ENCODE results near the gene INCENP.
"Not testable (repeated sequence)": the region's sequence is repeated elsewhere in the genome, so short reads cannot be mapped to it uniquely, and the experiment has no call there.

The INCENP gene

DNA sequence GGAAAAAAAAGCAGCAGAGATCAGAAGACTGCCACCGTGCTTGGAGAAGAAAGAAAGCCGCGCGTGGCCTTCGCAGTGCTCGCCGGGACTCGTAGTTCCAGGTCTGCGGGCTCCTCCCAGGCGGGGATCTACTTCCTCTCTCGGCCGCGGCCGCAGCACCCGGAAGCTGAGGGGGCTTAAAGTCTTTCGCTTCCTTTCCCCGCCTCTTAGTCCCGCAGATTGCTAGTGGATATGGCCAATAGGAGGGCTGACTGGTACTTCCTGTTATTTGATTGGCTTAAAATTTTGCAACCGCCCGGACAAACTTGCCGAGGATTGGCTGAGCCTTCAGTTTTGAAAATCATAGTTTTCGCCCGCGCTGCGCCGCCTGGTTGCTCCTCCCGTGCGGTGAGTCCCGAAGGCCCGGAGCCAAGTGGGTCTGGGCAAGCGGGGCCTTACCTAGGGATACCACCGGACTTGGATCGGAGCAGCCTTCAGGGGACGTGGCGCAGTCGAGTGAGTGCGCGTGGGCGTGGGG is at the start of gene INCENP:
Gene INCENP (plus strand): TSS at position 343 of the 517 bp plus-strand sequence. CDS start 4,151 bp downstream, outside the sequence.
- Histone ChIP-seq H3K36me3 (ENCODE audit: insufficient read depth, low read length) (no peaks in the 10 kb centered on the region), H3K79me2 (ENCODE audit: control insufficient read depth, insufficient read depth, low read length, unreplicated experiment) (peaks cover 49% of the 10 kb centered on the region), H2AFZ (ENCODE audit: low read length, unreplicated experiment) (peak within 1 kb of the TSS; percentile 95), H3K4me3 (ENCODE audit: low read depth, low read length) (peak within 1 kb of the TSS; percentile 85), H3K4me1 (ENCODE audit: control insufficient read depth, insufficient read depth, low read length, unreplicated experiment) (peaks cover 18% of the 10 kb centered on the region), H3K27ac (ENCODE audit: low read depth, low read length) (peak within 1 kb of the TSS; percentile 45), H3K27me3 (ENCODE audit: insufficient read depth, low read length) (no peaks in the 10 kb centered on the region)

DNA sequence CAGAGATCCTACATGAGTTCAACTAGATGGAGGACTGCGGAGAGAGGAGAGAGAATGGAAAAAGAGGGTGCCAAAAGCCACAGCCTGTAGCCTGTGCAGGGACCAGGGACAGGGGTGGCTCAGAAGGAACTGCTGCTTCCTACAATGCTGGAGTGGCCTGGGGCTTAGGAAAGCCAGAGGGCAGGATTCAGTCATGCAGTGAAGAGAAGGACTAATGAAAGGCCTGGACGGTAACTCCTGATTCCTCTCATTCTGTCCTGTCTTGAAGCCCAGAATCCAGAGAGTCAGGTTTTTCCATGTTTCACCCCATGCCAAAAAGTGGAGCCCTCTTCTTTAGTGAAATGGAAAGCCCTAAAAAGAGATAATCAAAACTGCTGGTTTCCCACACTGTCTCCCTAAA is 48.4 kb upstream of the INCENP start:
- H3K4me3 ChIP-seq (ENCODE audit: low read depth, low read length), result no peak overlapping the region
- no peak overlapping the region for H2AFZ ChIP-seq (ENCODE audit: low read length, unreplicated experiment)
- H3K27me3 ChIP-seq (ENCODE audit: insufficient read depth, low read length), result no peaks in the 10 kb centered on the region
- no peak overlapping the region for H3K27ac ChIP-seq (ENCODE audit: low read depth, low read length)
- H3K4me1 ChIP-seq (ENCODE audit: control insufficient read depth, insufficient read depth, low read length, unreplicated experiment), result no peaks in the 10 kb centered on the region
- H3K36me3 ChIP-seq (ENCODE audit: insufficient read depth, low read length), result no peaks in the 10 kb centered on the region
- no peaks in the 10 kb centered on the region for H3K79me2 ChIP-seq (ENCODE audit: control insufficient read depth, insufficient read depth, low read length, unreplicated experiment)

DNA sequence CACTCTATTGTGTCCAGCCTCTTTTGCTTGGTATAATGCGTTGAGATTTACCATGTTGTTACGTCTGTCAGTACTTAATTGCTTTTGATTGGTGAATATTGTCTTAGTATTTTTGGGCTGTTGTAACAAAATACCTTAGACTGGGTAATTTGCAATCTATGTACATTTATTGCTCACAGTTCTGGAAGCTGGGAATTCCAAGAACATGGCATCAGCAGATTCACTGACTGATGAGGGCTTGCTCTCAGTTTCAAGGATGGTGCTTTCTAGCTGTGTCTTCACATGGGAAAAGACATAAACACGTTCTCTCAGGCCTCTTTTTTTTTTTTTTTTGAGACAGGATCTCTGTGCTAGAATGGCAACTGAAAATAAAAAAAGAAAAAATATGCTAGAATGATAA is 46.7 kb upstream of the INCENP start:
- peaks cover 7% of the 10 kb centered on the region for H3K4me1 ChIP-seq (ENCODE audit: control insufficient read depth, insufficient read depth, low read length, unreplicated experiment)
- no peak overlapping the region for H3K27ac ChIP-seq (ENCODE audit: low read depth, low read length)
- H3K27me3 ChIP-seq (ENCODE audit: insufficient read depth, low read length), result no peaks in the 10 kb centered on the region
- H3K36me3 ChIP-seq (ENCODE audit: insufficient read depth, low read length), result no peaks in the 10 kb centered on the region
- no peaks in the 10 kb centered on the region for H3K79me2 ChIP-seq (ENCODE audit: control insufficient read depth, insufficient read depth, low read length, unreplicated experiment)
- H2AFZ ChIP-seq (ENCODE audit: low read length, unreplicated experiment), result no peak overlapping the region
- no peak overlapping the region for H3K4me3 ChIP-seq (ENCODE audit: low read depth, low read length)

DNA sequence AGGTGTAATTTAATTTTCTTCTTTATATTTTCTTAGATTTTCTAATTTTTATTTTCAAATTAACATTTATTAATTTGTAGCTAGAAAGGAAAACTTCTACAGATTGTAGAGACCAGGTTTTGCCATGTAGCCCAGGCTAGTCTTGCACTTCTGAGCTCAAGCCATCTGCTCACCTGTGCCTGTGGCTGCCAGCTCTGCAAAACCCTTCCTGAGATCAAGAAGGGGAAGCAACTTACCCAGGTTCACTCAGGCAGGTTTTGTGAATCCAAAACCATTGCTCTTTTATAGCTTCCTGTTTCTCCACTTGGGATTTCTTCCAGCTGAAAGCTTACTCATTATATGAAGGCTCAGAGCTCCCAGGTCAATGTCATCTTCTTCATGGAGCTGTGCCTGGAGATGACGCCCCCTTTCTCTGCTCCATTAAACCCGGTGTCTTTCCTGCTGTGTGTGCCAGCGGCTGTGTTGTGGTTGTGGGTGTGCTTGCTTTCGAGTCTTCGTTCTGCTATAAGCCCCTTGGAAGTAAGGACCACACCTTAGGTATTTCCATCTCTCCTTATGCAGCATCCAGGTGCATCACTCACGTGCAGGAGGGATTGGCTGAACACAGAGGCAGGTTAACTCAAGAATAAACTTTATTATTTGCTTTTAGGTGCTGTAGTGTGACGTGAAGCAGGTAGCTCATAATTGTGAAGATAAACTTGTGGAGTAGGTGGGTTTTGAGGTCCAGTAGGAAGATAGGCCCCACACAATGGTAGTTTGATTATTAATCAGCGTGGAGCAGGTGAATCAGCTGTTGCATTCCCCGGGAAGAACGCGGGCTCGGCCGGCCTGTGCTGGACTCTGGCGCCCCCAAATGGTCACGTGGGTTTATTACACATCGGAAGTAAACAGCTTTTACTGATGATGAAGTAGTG is 42.2 kb upstream of the INCENP start:
- no peaks in the 10 kb centered on the region for H3K27me3 ChIP-seq (ENCODE audit: insufficient read depth, low read length)
- H3K4me1 ChIP-seq (ENCODE audit: control insufficient read depth, insufficient read depth, low read length, unreplicated experiment), result peaks cover 7% of the 10 kb centered on the region
- no peaks in the 10 kb centered on the region for H3K36me3 ChIP-seq (ENCODE audit: insufficient read depth, low read length)
- H3K27ac ChIP-seq (ENCODE audit: low read depth, low read length), result no peak overlapping the region
- H2AFZ ChIP-seq (ENCODE audit: low read length, unreplicated experiment), result peak overlapping the region; percentile 51
- H3K79me2 ChIP-seq (ENCODE audit: control insufficient read depth, insufficient read depth, low read length, unreplicated experiment), result no peaks in the 10 kb centered on the region
- peak overlapping the region; percentile 43 for H3K4me3 ChIP-seq (ENCODE audit: low read depth, low read length)

DNA sequence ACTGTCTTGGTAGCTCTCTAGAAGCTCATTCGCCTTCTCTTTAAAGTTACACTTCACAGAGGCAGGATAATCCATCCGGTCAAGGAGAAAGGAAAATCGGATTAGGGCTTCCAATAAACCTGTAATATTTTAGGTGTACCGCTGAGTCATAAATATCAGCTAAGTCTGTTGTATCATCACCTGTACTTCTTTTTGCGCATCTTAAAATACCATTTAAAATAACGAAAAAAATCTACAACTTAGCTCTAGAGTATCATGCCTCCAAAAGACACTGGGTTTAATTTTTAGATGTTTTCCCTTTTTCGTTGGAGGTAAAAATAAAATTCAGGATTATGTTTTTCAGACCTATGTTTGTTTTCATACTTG is 41.5 kb upstream of the INCENP start:
- H3K79me2 ChIP-seq (ENCODE audit: control insufficient read depth, insufficient read depth, low read length, unreplicated experiment), result no peaks in the 10 kb centered on the region
- no peaks in the 10 kb centered on the region for H3K36me3 ChIP-seq (ENCODE audit: insufficient read depth, low read length)
- peaks cover 7% of the 10 kb centered on the region for H3K4me1 ChIP-seq (ENCODE audit: control insufficient read depth, insufficient read depth, low read length, unreplicated experiment)
- no peak overlapping the region for H3K27ac ChIP-seq (ENCODE audit: low read depth, low read length)
- no peak overlapping the region for H3K4me3 ChIP-seq (ENCODE audit: low read depth, low read length)
- no peaks in the 10 kb centered on the region for H3K27me3 ChIP-seq (ENCODE audit: insufficient read depth, low read length)
- H2AFZ ChIP-seq (ENCODE audit: low read length, unreplicated experiment), result peak overlapping the region; percentile 51

DNA sequence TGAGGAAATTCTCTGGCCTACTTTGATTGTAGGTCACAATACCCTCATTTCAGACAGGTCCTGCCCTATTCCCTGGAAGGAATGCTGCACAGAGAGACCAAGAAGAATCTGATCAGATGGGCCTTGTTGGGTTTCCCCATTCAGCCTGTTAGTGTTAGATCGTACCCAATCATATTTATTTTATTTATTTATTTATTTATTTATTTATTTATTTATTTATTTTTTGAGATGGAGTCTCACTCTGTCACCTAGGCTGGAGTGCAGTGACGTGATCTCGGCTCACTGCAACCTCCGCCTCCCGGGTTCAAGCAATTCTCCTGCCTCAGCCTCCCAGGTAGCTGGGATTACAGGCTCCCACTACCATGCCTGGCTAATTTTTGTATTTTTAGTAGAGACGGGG is 39.0 kb upstream of the INCENP start:
- H3K27ac ChIP-seq (ENCODE audit: low read depth, low read length); H3K4me3 ChIP-seq (ENCODE audit: low read depth, low read length); H2AFZ ChIP-seq (ENCODE audit: low read length, unreplicated experiment): not testable (repeated sequence)

DNA sequence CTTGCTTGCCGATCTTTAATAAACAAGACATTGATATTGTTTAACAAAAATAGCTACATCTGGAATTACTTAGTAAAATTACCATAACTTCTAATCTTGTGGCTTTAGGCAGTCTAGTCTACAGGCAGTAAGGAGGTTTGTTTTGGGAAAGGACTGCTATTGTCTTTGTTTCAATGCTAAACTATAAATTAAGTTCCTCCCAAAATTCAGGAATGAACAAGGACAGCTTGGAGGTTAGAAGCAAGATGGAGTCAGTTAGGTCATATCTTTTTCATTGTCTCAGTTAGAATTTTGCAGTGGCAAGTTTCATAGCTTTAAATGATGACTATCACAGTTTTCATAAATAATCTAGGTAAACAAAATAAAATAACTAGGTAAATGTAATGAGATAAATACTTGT is 36.1 kb upstream of the INCENP start:
- no peaks in the 10 kb centered on the region for H3K4me1 ChIP-seq (ENCODE audit: control insufficient read depth, insufficient read depth, low read length, unreplicated experiment)
- no peak overlapping the region for H3K4me3 ChIP-seq (ENCODE audit: low read depth, low read length)
- no peak overlapping the region for H2AFZ ChIP-seq (ENCODE audit: low read length, unreplicated experiment)
- H3K27me3 ChIP-seq (ENCODE audit: insufficient read depth, low read length), result no peaks in the 10 kb centered on the region
- no peak overlapping the region for H3K27ac ChIP-seq (ENCODE audit: low read depth, low read length)
- H3K79me2 ChIP-seq (ENCODE audit: control insufficient read depth, insufficient read depth, low read length, unreplicated experiment), result no peaks in the 10 kb centered on the region
- no peaks in the 10 kb centered on the region; the same call in 1 of the 2 replicates for H3K36me3 ChIP-seq (ENCODE audit: insufficient read depth, low read length)

More for the DNA sequence above, 39.0 kb upstream of the INCENP start:
- not testable (repeated sequence) for H3K36me3 ChIP-seq (ENCODE audit: insufficient read depth, low read length); H3K27me3 ChIP-seq (ENCODE audit: insufficient read depth, low read length); H3K4me1 ChIP-seq (ENCODE audit: control insufficient read depth, insufficient read depth, low read length, unreplicated experiment); H3K79me2 ChIP-seq (ENCODE audit: control insufficient read depth, insufficient read depth, low read length, unreplicated experiment)

DNA sequence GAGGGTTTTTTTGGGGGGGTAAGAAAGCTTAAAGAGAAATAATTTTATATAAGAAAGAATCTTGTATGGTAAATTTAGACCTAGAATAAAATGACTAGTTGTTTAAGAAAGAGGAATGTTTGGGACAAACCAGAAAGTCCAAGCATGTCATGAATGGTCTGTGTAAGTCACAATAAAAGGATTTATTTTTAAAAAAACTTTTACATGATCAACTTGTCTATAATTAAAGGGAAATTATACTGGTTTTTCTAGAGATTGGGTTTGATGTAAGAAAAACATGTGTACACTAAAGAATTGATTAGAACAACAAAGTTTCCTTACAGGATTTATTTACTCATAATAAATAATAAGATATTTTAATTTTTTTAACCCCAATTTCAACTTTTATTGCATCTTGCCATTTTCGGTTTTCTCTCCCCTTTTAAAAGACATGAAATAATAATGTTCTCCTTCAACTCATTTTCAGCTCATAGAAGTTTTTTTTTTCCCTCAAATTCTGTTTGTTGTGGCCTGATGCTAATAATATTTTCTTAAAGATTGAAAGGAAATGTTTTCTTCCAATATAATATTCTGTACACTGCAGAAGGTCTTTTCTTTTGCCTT is 35.4 kb upstream of the INCENP start:
- Histone ChIP-seq H3K27ac (ENCODE audit: low read depth, low read length) (no peak overlapping the region), H3K36me3 (ENCODE audit: insufficient read depth, low read length) (no peaks in the 10 kb centered on the region; the same call in 1 of the 2 replicates), H3K4me3 (ENCODE audit: low read depth, low read length) (no peak overlapping the region), H3K27me3 (ENCODE audit: insufficient read depth, low read length) (no peaks in the 10 kb centered on the region), H3K4me1 (ENCODE audit: control insufficient read depth, insufficient read depth, low read length, unreplicated experiment) (no peaks in the 10 kb centered on the region), H2AFZ (ENCODE audit: low read length, unreplicated experiment) (no peak overlapping the region), H3K79me2 (ENCODE audit: control insufficient read depth, insufficient read depth, low read length, unreplicated experiment) (no peaks in the 10 kb centered on the region)

DNA sequence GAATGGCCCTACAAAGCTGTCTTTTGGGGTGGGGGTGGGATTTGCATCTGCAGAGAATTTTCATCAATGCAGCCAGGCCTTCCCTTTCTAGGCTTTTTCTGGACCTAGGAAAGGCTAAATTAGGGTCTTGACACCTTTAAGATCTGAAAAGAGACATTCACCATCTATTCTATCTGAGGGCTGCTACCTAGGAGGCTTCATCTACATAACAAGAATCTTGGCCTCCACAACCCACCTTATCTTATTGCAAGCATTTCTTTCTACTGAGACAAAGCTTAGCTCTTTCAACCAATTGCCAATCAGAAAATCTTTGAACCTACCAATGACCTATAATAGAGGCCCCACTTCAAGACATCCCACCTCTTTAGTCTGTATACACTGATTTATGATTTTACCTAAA is 20.7 kb upstream of the INCENP start:
- Histone ChIP-seq H3K4me3 (ENCODE audit: low read depth, low read length) (no peak overlapping the region), H3K27me3 (ENCODE audit: insufficient read depth, low read length) (no peaks in the 10 kb centered on the region), H3K79me2 (ENCODE audit: control insufficient read depth, insufficient read depth, low read length, unreplicated experiment) (no peaks in the 10 kb centered on the region)

DNA sequence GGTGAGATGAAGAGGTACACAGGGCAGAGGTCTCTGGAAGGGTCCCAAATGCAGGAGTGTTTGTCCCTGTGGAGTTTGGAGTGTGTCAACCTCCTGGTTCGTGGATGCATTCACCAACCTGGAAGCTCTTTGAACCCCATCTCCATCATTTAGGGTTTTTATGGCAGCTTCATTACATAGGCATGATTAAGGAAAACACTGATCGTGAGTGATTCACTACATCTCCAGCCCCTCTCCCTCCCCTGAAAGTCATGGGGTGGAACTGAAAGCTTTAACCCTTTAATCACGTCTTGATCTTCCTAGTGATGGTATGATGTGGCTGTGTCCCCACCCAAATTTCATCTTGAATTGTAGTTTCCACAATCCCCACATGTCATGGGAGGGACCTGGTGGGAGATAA is 19.8 kb upstream of the INCENP start:
- no peaks in the 10 kb centered on the region for H3K79me2 ChIP-seq (ENCODE audit: control insufficient read depth, insufficient read depth, low read length, unreplicated experiment)
- H2AFZ ChIP-seq (ENCODE audit: low read length, unreplicated experiment), result no peak overlapping the region
- no peaks in the 10 kb centered on the region for H3K27me3 ChIP-seq (ENCODE audit: insufficient read depth, low read length)
- no peaks in the 10 kb centered on the region for H3K36me3 ChIP-seq (ENCODE audit: insufficient read depth, low read length)
- H3K27ac ChIP-seq (ENCODE audit: low read depth, low read length), result no peak overlapping the region
- no peak overlapping the region for H3K4me3 ChIP-seq (ENCODE audit: low read depth, low read length)
- peaks cover 16% of the 10 kb centered on the region for H3K4me1 ChIP-seq (ENCODE audit: control insufficient read depth, insufficient read depth, low read length, unreplicated experiment)

More for the DNA sequence above, 20.7 kb upstream of the INCENP start:
- no peak overlapping the region for H2AFZ ChIP-seq (ENCODE audit: low read length, unreplicated experiment)
- H3K27ac ChIP-seq (ENCODE audit: low read depth, low read length), result no peak overlapping the region
- peaks cover 11% of the 10 kb centered on the region for H3K4me1 ChIP-seq (ENCODE audit: control insufficient read depth, insufficient read depth, low read length, unreplicated experiment)
- no peaks in the 10 kb centered on the region for H3K36me3 ChIP-seq (ENCODE audit: insufficient read depth, low read length)
